DOHH2 (cell line): Measurements from ENCODE around the gene LAMC1.

Experiments
- H3F3A ChIP-seq: fragments of 200-600 bp; sonication (generic), shearing (Covaris generic); 2 replicates; pipeline ENCODE4 v1.6.0; 2016; ENCODE audit warnings: antibody characterized with exemption, mild to moderate bottlenecking; ENCODE audit not compliant: control insufficient read depth, insufficient read depth
- H3K27ac ChIP-seq: fragments of 200-600 bp; sonication (generic); 2 replicates; pipeline ENCODE4 v1.5.1; 2014; ENCODE audit warnings: low read depth, mild to moderate bottlenecking, low read length, moderate library complexity
- H3K27me3 ChIP-seq: fragments of 200-600 bp; sonication (generic); 2 replicates; pipeline ENCODE4 v1.6.1; 2014; ENCODE audit warnings: mild to moderate bottlenecking, low read length, mixed read lengths; ENCODE audit not compliant: control insufficient read depth
- H3K36me3 ChIP-seq: fragments of 200-600 bp; sonication (generic); 2 replicates; pipeline ENCODE4 v1.6.1; 2014; ENCODE audit warnings: mild to moderate bottlenecking, low read length, moderate library complexity, mixed read lengths; ENCODE audit not compliant: control insufficient read depth
- H3K4me1 ChIP-seq: fragments of 200-600 bp; sonication (generic); 2 replicates; pipeline ENCODE4 v1.6.1; 2014; ENCODE audit warnings: mild to moderate bottlenecking, low read length, mixed read lengths; ENCODE audit not compliant: control insufficient read depth
- H3K4me2 ChIP-seq: fragments of 200-600 bp; sonication (generic); 2 replicates; pipeline ENCODE4 v1.6.0; 2014; ENCODE audit warnings: mild to moderate bottlenecking, low read length, moderate library complexity
- H3K4me3 ChIP-seq: fragments of 200-600 bp; sonication (generic); 2 replicates; pipeline ENCODE4 v1.5.1; 2014; ENCODE audit warnings: mild to moderate bottlenecking, low read length, mixed read lengths
- H3K79me2 ChIP-seq: fragments of 200-600 bp; sonication (generic); 2 replicates; pipeline ENCODE4 v1.6.1; 2014; ENCODE audit warnings: mild to moderate bottlenecking, low read length, mixed read lengths; ENCODE audit not compliant: control insufficient read depth
- H3K9me2 ChIP-seq: fragments of 200-600 bp; sonication (generic); replicated peaks from 2 replicates; pipeline ENCODE4 v1.6.1; 2014; ENCODE audit warnings: mild to moderate bottlenecking, low read length, mixed read lengths; ENCODE audit not compliant: control insufficient read depth
- H3K9me3 ChIP-seq: fragments of 200-600 bp; sonication (generic); 2 replicates; pipeline ENCODE4 v1.6.1; 2014; ENCODE audit warnings: antibody characterized with exemption, low read length, mixed read lengths; ENCODE audit not compliant: control insufficient read depth, insufficient read depth
- H4K20me1 ChIP-seq: fragments of 200-600 bp; sonication (generic); 2 replicates; pipeline ENCODE4 v1.6.0; 2014; ENCODE audit warnings: low read depth, mild to moderate bottlenecking, antibody characterized with exemption, low read length, moderate library complexity; ENCODE audit not compliant: control insufficient read depth, insufficient read depth
- EZH2phosphoT487 ChIP-seq: fragments of 200-600 bp; sonication (generic); IDR thresholded peaks from 2 replicates; pipeline ENCODE4 v1.6.1; 2017; ENCODE audit warnings: borderline replicate concordance, mild to moderate bottlenecking, antibody characterized with exemption, low read length, moderate library complexity, mixed read lengths
- TF ChIP-seq, protein P1 (sequence below): fragments of 200-600 bp; sonication (generic); IDR thresholded peaks from one replicate; pipeline ENCODE4 v1.5.1; 2014; ENCODE audit warnings: antibody characterized with exemption, mild to moderate bottlenecking, low read depth, low read length; ENCODE audit not compliant: poor library complexity, severe bottlenecking

LAMC1 gene

DNA sequence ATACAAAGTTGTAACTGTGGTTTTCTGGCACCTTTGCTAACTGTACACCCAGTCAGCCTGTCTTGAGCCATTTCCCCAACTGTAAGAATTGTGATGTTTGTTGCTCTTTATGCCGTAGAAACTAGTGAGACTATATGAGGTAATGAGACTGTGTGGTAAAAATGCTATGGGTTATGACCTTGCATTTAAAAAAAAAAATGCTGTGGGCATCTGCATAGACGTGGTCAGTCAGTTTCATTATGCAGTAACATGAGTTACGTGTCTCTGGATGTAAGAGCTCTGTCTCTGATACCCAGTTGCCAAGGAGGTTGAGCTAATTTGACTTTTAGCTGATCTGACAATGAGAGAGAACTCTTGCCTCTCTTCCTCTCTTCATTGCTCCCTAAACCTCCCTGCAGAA lies 82.2 kb downstream of the LAMC1 start:
- H3K79me2 ChIP-seq: no peaks in the 10 kb centered on the region
- no peaks in the 10 kb centered on the region for H3K9me3 ChIP-seq
- no peaks in the 10 kb centered on the region for H3K27me3 ChIP-seq
- H3K4me3 ChIP-seq: no peak overlapping the region
- H3K4me1 ChIP-seq: peaks cover 19% of the 10 kb centered on the region
- H3K27ac ChIP-seq: no peak overlapping the region
- no peaks in the 10 kb centered on the region for H3F3A ChIP-seq
- H3K9me2 ChIP-seq: no peaks in the 10 kb centered on the region
- no peak overlapping the region for H3K4me2 ChIP-seq
- no peaks in the 10 kb centered on the region; the same call in 1 of the 2 replicates for H4K20me1 ChIP-seq
- H3K36me3 ChIP-seq: peaks cover 6% of the 10 kb centered on the region; the same call in 1 of the 2 replicates
- TF ChIP-seq EZH2phosphoT487: no peak
- TF ChIP-seq, protein P1, sequence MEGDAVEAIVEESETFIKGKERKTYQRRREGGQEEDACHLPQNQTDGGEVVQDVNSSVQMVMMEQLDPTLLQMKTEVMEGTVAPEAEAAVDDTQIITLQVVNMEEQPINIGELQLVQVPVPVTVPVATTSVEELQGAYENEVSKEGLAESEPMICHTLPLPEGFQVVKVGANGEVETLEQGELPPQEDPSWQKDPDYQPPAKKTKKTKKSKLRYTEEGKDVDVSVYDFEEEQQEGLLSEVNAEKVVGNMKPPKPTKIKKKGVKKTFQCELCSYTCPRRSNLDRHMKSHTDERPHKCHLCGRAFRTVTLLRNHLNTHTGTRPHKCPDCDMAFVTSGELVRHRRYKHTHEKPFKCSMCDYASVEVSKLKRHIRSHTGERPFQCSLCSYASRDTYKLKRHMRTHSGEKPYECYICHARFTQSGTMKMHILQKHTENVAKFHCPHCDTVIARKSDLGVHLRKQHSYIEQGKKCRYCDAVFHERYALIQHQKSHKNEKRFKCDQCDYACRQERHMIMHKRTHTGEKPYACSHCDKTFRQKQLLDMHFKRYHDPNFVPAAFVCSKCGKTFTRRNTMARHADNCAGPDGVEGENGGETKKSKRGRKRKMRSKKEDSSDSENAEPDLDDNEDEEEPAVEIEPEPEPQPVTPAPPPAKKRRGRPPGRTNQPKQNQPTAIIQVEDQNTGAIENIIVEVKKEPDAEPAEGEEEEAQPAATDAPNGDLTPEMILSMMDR: no peak

DNA sequence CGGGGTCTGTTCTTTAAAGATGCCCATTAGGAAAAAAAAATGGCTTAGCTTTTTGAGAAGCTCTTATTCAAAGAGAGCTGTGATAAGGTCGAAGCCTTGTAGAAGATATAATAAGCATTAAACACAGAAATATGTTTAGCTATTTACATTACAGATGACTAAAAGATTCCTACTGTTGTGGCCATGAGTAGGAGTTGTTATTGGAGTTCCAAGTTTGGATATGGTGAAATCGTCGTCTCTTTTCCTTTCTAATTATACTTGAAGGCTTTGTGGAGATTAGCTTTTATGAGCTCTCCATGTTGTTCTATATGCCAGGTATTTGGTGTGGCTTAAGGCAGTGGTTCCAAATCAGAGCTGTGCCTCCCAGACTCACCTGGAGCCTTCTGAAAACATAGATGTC lies 82.9 kb downstream of the LAMC1 start:
- no peaks in the 10 kb centered on the region for H3K9me3 ChIP-seq
- H3K27me3 ChIP-seq: no peaks in the 10 kb centered on the region
- H3K9me2 ChIP-seq: no peaks in the 10 kb centered on the region
- H3K4me2 ChIP-seq: no peak overlapping the region
- H3K27ac ChIP-seq: no peak overlapping the region
- no peaks in the 10 kb centered on the region for H3F3A ChIP-seq
- H4K20me1 ChIP-seq: no peaks in the 10 kb centered on the region; the same call in 1 of the 2 replicates
- peaks cover 18% of the 10 kb centered on the region for H3K4me1 ChIP-seq
- H3K4me3 ChIP-seq: no peak overlapping the region
- peaks cover 6% of the 10 kb centered on the region; the same call in 1 of the 2 replicates for H3K36me3 ChIP-seq
- no peaks in the 10 kb centered on the region for H3K79me2 ChIP-seq
- TF ChIP-seq, protein P1: no peak
- no peak for TF ChIP-seq EZH2phosphoT487

DNA sequence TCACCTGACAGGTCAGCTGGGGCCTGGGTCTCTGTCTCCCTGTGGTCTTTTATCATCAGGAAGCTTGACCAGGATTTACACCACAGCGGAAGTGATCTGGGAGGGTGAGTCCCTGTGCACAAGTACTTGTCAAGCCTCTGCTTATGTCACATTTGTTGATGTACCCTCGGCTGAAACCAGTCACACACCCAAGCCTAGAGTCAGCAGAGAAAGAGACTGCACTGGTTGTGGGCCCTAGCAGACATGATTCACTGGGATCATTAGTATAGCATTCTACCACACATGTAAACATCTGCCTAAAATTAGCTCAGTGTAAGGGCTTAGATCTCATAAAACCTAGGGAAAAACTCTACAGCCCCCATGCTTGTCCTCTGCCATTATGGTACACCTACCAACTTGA lies 83.5 kb downstream of the LAMC1 start:
- no peaks in the 10 kb centered on the region for H3F3A ChIP-seq
- H3K9me3 ChIP-seq: no peaks in the 10 kb centered on the region
- H3K27me3 ChIP-seq: no peaks in the 10 kb centered on the region
- TF ChIP-seq, protein P1: no peak
- no peak for TF ChIP-seq EZH2phosphoT487
- no peaks in the 10 kb centered on the region for H3K79me2 ChIP-seq
- peaks cover 12% of the 10 kb centered on the region for H3K4me1 ChIP-seq
- no peaks in the 10 kb centered on the region; the same call in 1 of the 2 replicates for H4K20me1 ChIP-seq
- no peak overlapping the region for H3K27ac ChIP-seq
- no peak overlapping the region for H3K4me2 ChIP-seq
- H3K9me2 ChIP-seq: no peaks in the 10 kb centered on the region
- peaks cover 6% of the 10 kb centered on the region; the same call in 1 of the 2 replicates for H3K36me3 ChIP-seq
- H3K4me3 ChIP-seq: no peak overlapping the region
